Left lobe of liver (tissue), 2 donors: ENCODE results near the gene C13orf46. TPM values are rescaled to one million over a fixed set of nuclear protein-coding genes. Genes with fewer than 3 reads are reported as not detected.

Experiments
- ATAC-seq: fragments of 200-7000 bp; cut with Tn5 transposase; one replicate; pipeline ENCODE4 v1.9.1; 2020; ENCODE audit warnings: mild to moderate bottlenecking, moderate library complexity
- DNase-seq: peaks from one replicate; pipeline ENCODE4 v3.0.0-alpha.2; 2020; ENCODE audit warnings: low spot score
- total RNA-seq: library from RNA; stranded (reverse); gene quantifications from one replicate; pipeline ENCODE4 v1.2.1, GENCODE V29; 2021
- donor health status: DM: no; HTN: no; CAD: no; lungs with moderate emphysema.
- donor health status: DM: no; HTN: yes; CAD: no.

The C13orf46 gene
- total RNA-seq, 1 donor from 2014 or later: 1.1 TPM

- peak; percentile 35 for DNase-seq
Observed at GRCh38 chr13:113927661-113928581, 46.0 kb downstream of the C13orf46 start.

GRCh38 chr13:113926951-113927660 is 46.8 kb downstream of the C13orf46 start:
- DNase-seq (peak; percentile 38), ATAC-seq (no peak)

More at GRCh38 chr13:113927661-113928581, 46.0 kb downstream of the C13orf46 start:
- ATAC-seq: no peak

GRCh38 chr13:113926301-113926761 is 47.5 kb downstream of the C13orf46 start:
- no peak for ATAC-seq

GRCh38 chr13:113924184-113924901 is 49.5 kb downstream of the C13orf46 start:
- no peak for DNase-seq
- ATAC-seq: no peak

More at GRCh38 chr13:113926301-113926761, 47.5 kb downstream of the C13orf46 start:
- peak; percentile 24 for DNase-seq

GRCh38 chr13:113923376-113924063 is 50.4 kb downstream of the C13orf46 start:
- ATAC-seq (no peak), DNase-seq (peak; percentile 22)

GRCh38 chr13:113922412-113923118 is 51.3 kb downstream of the C13orf46 start:
- ATAC-seq (no peak), DNase-seq (peak; percentile 19)

- ATAC-seq: no peak
- no peak for DNase-seq
Observed at GRCh38 chr13:113921763-113922162, 52.1 kb downstream of the C13orf46 start.

- DNase-seq (peak; percentile 18), ATAC-seq (no peak)
Observed at GRCh38 chr13:113920606-113921286, 53.1 kb downstream of the C13orf46 start.

- peak; percentile 30 for DNase-seq
Observed at GRCh38 chr13:113919761-113920559, 53.9 kb downstream of the C13orf46 start.

GRCh38 chr13:113918981-113919701 is 54.7 kb downstream of the C13orf46 start:
- ATAC-seq (no peak), DNase-seq (peak; percentile 32)

More at GRCh38 chr13:113919761-113920559, 53.9 kb downstream of the C13orf46 start:
- no peak for ATAC-seq

- no peak for ATAC-seq
Observed at GRCh38 chr13:113918580-113918979, 55.3 kb downstream of the C13orf46 start.

GRCh38 chr13:113917594-113918371 is 56.1 kb downstream of the C13orf46 start:
- ATAC-seq: no peak
- DNase-seq: peak; percentile 18

More at GRCh38 chr13:113918580-113918979, 55.3 kb downstream of the C13orf46 start:
- DNase-seq: peak; percentile 19

- ATAC-seq (no peak), DNase-seq (peak; percentile 38)
Observed at GRCh38 chr13:113917096-113917495, 56.8 kb downstream of the C13orf46 start.

- DNase-seq (no peak), ATAC-seq (no peak)
Observed at GRCh38 chr13:113916330-113916815, 57.5 kb downstream of the C13orf46 start.

GRCh38 chr13:113915786-113916329 is 58.0 kb downstream of the C13orf46 start:
- peak; percentile 26 for DNase-seq
- ATAC-seq: no peak
